ENCODE data around the gene EBPL. TPM values are rescaled to one million over a fixed set of nuclear protein-coding genes. Genes with fewer than 3 reads are reported as not detected.

EBPL gene
- total RNA-seq, 4 donors from 2014 or later, result 23.8 to 67.5 (median 31.5) TPM

- no peak for TF ChIP-seq CTCF (IDR thresholded peaks at IDR 0.05; ENCODE audit: low read depth)
Measured at GRCh38 chr13:49651570-49652354, 39.5 kb downstream of the EBPL start.

- no peak for TF ChIP-seq CTCF (IDR thresholded peaks at IDR 0.05; ENCODE audit: low read depth)
Measured at GRCh38 chr13:49649963-49650312, 41.3 kb downstream of the EBPL start.

GRCh38 chr13:49649244-49649962, 41.9 kb downstream of the EBPL start:
- no peak for TF ChIP-seq CTCF (IDR thresholded peaks at IDR 0.05; ENCODE audit: low read depth)

- TF ChIP-seq CTCF (IDR thresholded peaks at IDR 0.05; ENCODE audit: low read depth), result no peak
Measured at GRCh38 chr13:49646688-49647087, 44.6 kb downstream of the EBPL start.

GRCh38 chr13:49645451-49645850, 45.8 kb downstream of the EBPL start:
- no peak for TF ChIP-seq CTCF (IDR thresholded peaks at IDR 0.05; ENCODE audit: low read depth)

GRCh38 chr13:49643035-49643646, 48.1 kb downstream of the EBPL start:
- no peak for TF ChIP-seq CTCF (IDR thresholded peaks at IDR 0.05; ENCODE audit: low read depth)

- TF ChIP-seq CTCF (IDR thresholded peaks at IDR 0.05; ENCODE audit: low read depth), result no peak
Measured at GRCh38 chr13:49641801-49642291, 49.4 kb downstream of the EBPL start.

Measured in subcutaneous adipose tissue (tissue), 4 donors.